Pancreas (tissue), 10 donors: ENCODE results near the gene OTUD5. TPM values are rescaled to one million over a fixed set of nuclear protein-coding genes. Genes with fewer than 3 reads are reported as not detected.

ENCODE experiments used
- ATAC-seq, 4 donors: fragments of 200-7000 bp; cut with Tn5 transposase; one replicate each; pipeline versions ENCODE4 v1.8.0 to v1.9.1; 2020; ENCODE audit warnings: mild to moderate bottlenecking in 4 of 4, moderate library complexity in 4 of 4
- DNase-seq, 6 donors: peaks; one replicate each; pipeline ENCODE4 v3.0.0-alpha.2; 2020
- FAIRE-seq: peaks from 2 replicates; lab custom pipeline; 2012; peaks lifted over from hg19 to GRCh38; lab: Jason Lieb, UNC
- H3K27ac ChIP-seq, 4 donors: fragments of 200-600 bp; sonication (generic); 1 replicate in 3 of 4; 2 replicates in 1 of 4; pipeline versions ENCODE4 v1.5.0 to v1.8.0; 2020
- H3K27me3 ChIP-seq, 4 donors: fragments of 200-600 bp; one replicate each; pipeline ENCODE4 v1.8.0; 2021
- H3K36me3 ChIP-seq, 3 donors: fragments of 200-600 bp; sonication (generic) in 1 of 3; one replicate each; pipeline versions ENCODE4 v1.5.0 to v1.8.0; 2020 to 2021
- H3K4me1 ChIP-seq, 3 donors: fragments of 200-600 bp; one replicate each; pipeline ENCODE4 v1.8.0; 2021
- H3K4me3 ChIP-seq, 4 donors: fragments of 200-600 bp; sonication (generic) in 2 of 4; one replicate each; pipeline versions ENCODE4 v1.5.0 to v1.8.0; 2020 to 2021
- H3K9me3 ChIP-seq, 4 donors: fragments of 200-600 bp; one replicate each; pipeline ENCODE4 v1.8.0; 2021
- WGBS, 2 donors: extraction: QIAGEN DNeasy Blood & Tissue Kit; methylation state at CpG; one replicate each; pipeline ENCODE4 v1.1.7; 2013; 5-methylcytosine and 5-hydroxymethylcytosine counted together
- intact Hi-C, 3 donors: fragments of 100-400 bp; cut with DNase I; formaldehyde crosslinking; loops; one replicate each; pipeline versions ENCODE4 v1.11.1 to v1.14.2; 2022
- polyA plus RNA-seq, 2 donors: library from polyadenylated mRNA; stranded (reverse); fragments of 200-250 nt; gene quantifications; one replicate each; pipeline ENCODE4 v1.2.3, GENCODE V29; 2013
- total RNA-seq, 6 donors: library from RNA; stranded (reverse); fragmentation: NEBNext Ultra II Directional in 4 of 6; extraction: Animal tissue kit (Norgen Biotek cat#: 25700) in 4 of 6; gene quantifications; one replicate each; pipeline versions ENCODE4 v1.2.1 to v1.2.4, GENCODE V29; 2021 to 2023
- TF ChIP-seq, protein P1 (sequence below), 4 donors: fragments of 200-600 bp; sonication (generic) in 3 of 4; IDR thresholded peaks; one replicate each; pipeline versions ENCODE4 v1.5.0 to v1.8.0; 2021; ENCODE audit warnings: antibody characterized with exemption in 4 of 4
- donor health status: healthy with polysubstance abuse.
- donor health status: DM: no; HTN: no; CAD: no; lungs with moderate emphysema.
- donor health status: DM: no; HTN: no; CAD: no.
- donor health status: control.
- donor health status: control.
- donor health status: Bipolar disorder and iron deficiency.
- donor health status: DM: yes; HTN: yes; CAD: no.
- donor health status: DM: no; HTN: no; CAD: no.
- donor health status: DM: no; HTN: no; CAD: no.
- donor health status: DM: yes; HTN: yes; CAD: no.

The OTUD5 gene
- total and polyA plus RNA-seq, 8 donors, result 14.2 to 34.3 (median 19.3) TPM

DNA sequence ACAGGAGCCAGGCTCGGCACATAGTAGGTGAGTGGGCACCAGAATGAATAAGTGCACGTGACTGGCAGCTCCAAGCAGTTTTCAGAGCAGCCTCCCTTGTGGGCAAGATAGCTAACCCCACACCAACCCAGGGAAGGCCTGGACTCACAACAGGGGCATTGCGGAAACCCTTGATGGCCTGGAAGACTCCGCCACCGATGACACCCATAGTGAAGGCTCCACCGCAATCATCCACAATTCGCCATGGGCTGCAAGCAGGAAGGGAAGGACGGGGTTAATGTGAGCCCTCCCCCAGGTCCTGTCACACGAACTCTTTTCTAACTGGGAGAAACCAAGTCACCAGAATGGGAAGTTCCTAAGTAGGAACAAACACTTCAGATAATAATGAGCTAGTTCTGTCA lies 60.8 kb downstream of the OTUD5 start:
- H3K4me1 ChIP-seq, result peaks cover 0 to 3% (median 0%) of the 10 kb centered on the region in 3 donors
- DNase-seq (no peak), FAIRE-seq (no peak), ATAC-seq (no peak)
- peak overlapping the region in 3 of 4 donors; percentile 40 to 57 (median 51) for H3K4me3 ChIP-seq
- no peaks in the 10 kb centered on the region for H3K36me3 ChIP-seq
- no peaks in the 10 kb centered on the region for H3K9me3 ChIP-seq
- TF ChIP-seq, protein P1, sequence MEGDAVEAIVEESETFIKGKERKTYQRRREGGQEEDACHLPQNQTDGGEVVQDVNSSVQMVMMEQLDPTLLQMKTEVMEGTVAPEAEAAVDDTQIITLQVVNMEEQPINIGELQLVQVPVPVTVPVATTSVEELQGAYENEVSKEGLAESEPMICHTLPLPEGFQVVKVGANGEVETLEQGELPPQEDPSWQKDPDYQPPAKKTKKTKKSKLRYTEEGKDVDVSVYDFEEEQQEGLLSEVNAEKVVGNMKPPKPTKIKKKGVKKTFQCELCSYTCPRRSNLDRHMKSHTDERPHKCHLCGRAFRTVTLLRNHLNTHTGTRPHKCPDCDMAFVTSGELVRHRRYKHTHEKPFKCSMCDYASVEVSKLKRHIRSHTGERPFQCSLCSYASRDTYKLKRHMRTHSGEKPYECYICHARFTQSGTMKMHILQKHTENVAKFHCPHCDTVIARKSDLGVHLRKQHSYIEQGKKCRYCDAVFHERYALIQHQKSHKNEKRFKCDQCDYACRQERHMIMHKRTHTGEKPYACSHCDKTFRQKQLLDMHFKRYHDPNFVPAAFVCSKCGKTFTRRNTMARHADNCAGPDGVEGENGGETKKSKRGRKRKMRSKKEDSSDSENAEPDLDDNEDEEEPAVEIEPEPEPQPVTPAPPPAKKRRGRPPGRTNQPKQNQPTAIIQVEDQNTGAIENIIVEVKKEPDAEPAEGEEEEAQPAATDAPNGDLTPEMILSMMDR (IDR thresholded peaks at IDR 0.05), result no peak
- H3K27me3 ChIP-seq, result no peaks in the 10 kb centered on the region
- H3K27ac ChIP-seq, result peak overlapping the region in 3 of 4 donors; percentile 88 to 91 (median 90)
- intact Hi-C loops, result no loop called here
- 37 to 52% methylated on average over 9 of the region's 9 CpGs for WGBS, 2 donors

DNA sequence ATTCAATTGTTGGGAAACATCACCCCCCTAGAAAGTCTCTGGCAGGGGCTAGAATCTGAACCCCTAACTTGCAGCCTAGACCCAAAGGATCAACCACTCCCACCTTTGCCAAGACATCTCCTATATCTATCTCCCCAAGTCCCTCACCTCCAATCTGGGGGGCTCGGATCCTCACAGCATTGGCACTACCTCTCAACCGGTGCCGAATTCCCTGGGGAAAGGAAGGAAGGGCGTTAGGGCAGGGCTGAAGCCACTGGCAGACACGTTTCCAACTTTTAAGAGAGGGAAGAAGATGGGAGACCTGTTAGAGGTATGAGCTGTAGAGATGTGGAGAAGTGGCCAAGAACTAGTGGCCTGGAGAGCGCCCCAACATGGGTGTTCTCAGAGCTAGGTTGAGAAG lies 62.5 kb downstream of the OTUD5 start:
- FAIRE-seq (no peak), ATAC-seq (no peak), DNase-seq (peak in 1 of 6 donors; percentile 8)
- Histone ChIP-seq H3K36me3 (no peaks in the 10 kb centered on the region), H3K4me3 (no peak overlapping the region), H3K27ac (no peak overlapping the region), H3K9me3 (no peaks in the 10 kb centered on the region), H3K4me1 (peaks cover 0 to 3% (median 0%) of the 10 kb centered on the region in 3 donors), H3K27me3 (no peaks in the 10 kb centered on the region)
- 72 to 86% methylated on average over 6 of the region's 6 CpGs for WGBS, 2 donors
- intact Hi-C loops, result no loop called here
- TF ChIP-seq, protein P1 (IDR thresholded peaks at IDR 0.05), result no peak

DNA sequence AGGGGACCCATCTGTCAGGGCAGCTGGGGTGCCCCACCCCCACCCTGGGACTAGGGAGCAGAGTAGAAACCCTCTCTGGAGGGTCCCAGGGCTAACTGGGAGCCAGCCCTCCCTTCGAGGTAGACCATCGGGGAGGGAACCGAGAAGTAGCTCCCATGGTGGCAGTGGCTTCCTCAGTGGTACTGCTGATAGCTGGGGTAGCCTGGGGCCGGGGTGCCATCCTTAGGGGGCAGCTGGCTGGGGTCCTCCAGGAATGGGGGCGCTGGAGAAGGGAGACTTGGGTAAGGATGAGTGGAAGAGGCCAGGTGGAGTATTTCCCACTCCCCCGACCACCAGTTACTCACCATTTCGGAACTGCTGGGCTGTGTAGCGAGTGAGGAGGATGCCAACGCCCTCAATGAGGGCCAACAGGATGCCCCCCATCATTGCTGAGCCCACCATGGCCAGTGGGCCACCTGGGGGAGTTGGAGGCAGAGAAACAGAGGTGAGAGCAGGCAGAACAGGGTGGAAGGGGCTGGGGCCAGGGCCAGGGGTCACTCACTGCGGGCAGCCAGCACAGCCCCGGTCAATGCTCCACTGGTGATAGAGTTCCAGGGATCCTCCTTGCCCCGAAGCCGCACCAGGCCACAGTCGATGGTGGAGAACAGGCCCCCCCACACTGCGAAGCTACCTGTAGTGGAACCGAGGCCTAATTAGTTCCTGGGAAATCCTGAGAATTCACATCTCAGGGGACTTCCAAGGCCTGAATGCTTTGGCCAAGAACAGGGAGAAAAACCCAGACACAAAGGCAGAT lies 63.7 kb downstream of the OTUD5 start:
- H3K9me3 ChIP-seq, result no peaks in the 10 kb centered on the region
- ATAC-seq (no peak), DNase-seq (peak in 2 of 6 donors; percentile 11 to 62), FAIRE-seq (no peak)
- WGBS, 2 donors, result 68 to 85% methylated on average over 15 to 16 of the region's 16 CpGs
- TF ChIP-seq, protein P1 (IDR thresholded peaks at IDR 0.05), result no peak
- peaks cover 0 to 3% (median 0%) of the 10 kb centered on the region in 3 donors for H3K4me1 ChIP-seq
- no peak overlapping the region for H3K4me3 ChIP-seq
- H3K36me3 ChIP-seq, result no peaks in the 10 kb centered on the region
- H3K27ac ChIP-seq, result no peak overlapping the region
- intact Hi-C loops, result no loop called here
- no peaks in the 10 kb centered on the region for H3K27me3 ChIP-seq

DNA sequence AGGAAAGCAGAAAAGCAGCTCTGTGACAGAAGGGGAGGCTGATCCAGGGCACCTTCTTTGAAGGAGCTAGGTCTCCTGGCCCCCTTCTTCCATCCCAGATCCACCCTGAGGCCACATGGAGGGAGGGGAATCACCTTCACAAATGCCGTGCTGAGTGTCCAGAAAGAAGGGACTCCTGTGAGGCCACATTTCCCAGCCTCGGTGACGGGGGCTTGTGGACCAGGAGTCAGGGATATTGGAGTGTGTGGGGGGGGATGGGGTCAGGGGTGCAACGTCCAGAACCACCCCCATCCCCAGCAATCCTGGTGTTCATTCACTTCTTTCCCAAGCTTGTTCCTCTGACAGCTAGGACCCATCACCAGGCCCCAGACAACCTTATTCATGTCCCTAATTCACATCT lies 64.5 kb downstream of the OTUD5 start:
- Histone ChIP-seq H3K9me3 (no peaks in the 10 kb centered on the region), H3K27me3 (no peaks in the 10 kb centered on the region), H3K27ac (no peak overlapping the region), H3K4me3 (no peak overlapping the region), H3K36me3 (no peaks in the 10 kb centered on the region), H3K4me1 (peaks cover 0 to 3% (median 0%) of the 10 kb centered on the region in 3 donors)
- TF ChIP-seq, protein P1 (IDR thresholded peaks at IDR 0.05), result no peak
- ATAC-seq, result no peak
- FAIRE-seq, result no peak
- DNase-seq, result peak in 1 of 6 donors; percentile 7
- WGBS, 2 donors, result 61 to 78% methylated on average over 4 of the region's 4 CpGs
- intact Hi-C loops, result no loop called here
